HepG2 (cell line): Measurements from ENCODE around the gene SKP2. TPM values are rescaled to one million over a fixed set of nuclear protein-coding genes. Genes with fewer than 3 reads are reported as not detected.

Source experiments
- AGO2 ChIP-seq: fragments of 200-400 bp; formaldehyde crosslinking; optimal IDR thresholded peaks from 2 replicates; pipeline ENCODE3; 2017; ENCODE audit warnings: mild to moderate bottlenecking, low read depth, low read length, moderate library complexity
- AHR ChIP-seq: IDR thresholded peaks from 2 replicates; pipeline ENCODE4 v1.6.1; 2018; ENCODE audit warnings: missing genetic modification reagents, missing compliant biosample characterization
- ETV5 ChIP-seq: IDR thresholded peaks from 2 replicates; pipeline ENCODE4 v1.6.1; 2018; ENCODE audit warnings: missing biosample characterization, missing genetic modification reagents, inconsistent platforms, borderline replicate concordance
- FOXK1 ChIP-seq: sonication (generic); formaldehyde crosslinking; IDR thresholded peaks from 2 replicates; pipeline ENCODE4 v1.4.0; 2020; ENCODE audit warnings: low read depth, missing genetic modification reagents, borderline replicate concordance
- GFI1 ChIP-seq: sonication (generic); formaldehyde crosslinking; IDR thresholded peaks from 2 replicates; pipeline ENCODE4 v1.5.0; 2020; ENCODE audit warnings: missing genetic modification reagents, mild to moderate bottlenecking, borderline replicate concordance
- HNF4G ChIP-seq, 2 experiments: sonication (generic) in 1 of 2; formaldehyde crosslinking in 1 of 2; IDR thresholded peaks; 2 replicates each; pipeline versions ENCODE4 v1.4.0 to v1.6.1; 2011 to 2020; ENCODE audit warnings: borderline replicate concordance in 2 of 2, low read depth in 2 of 2, mild to moderate bottlenecking in 2 of 2, low read length in 1 of 2, missing genetic modification reagents in 1 of 2, moderate library complexity in 1 of 2
- ISL2 ChIP-seq: sonication (generic); formaldehyde crosslinking; IDR thresholded peaks from 2 replicates; pipeline ENCODE4 v1.5.0; 2020; ENCODE audit warnings: missing genetic modification reagents
- JUND ChIP-seq: sonication (generic); formaldehyde crosslinking; IDR thresholded peaks from 2 replicates; pipeline ENCODE4 v1.8.0; 2022; ENCODE audit warnings: mild to moderate bottlenecking, missing genetic modification reagents
- MAX ChIP-seq: IDR thresholded peaks from 2 replicates; pipeline ENCODE4 v1.6.1; 2012; ENCODE audit warnings: inconsistent platforms
- MLXIP ChIP-seq: sonication (generic); formaldehyde crosslinking; IDR thresholded peaks from 2 replicates; pipeline ENCODE4 v1.9.0; 2021; ENCODE audit warnings: missing genetic modification reagents, borderline replicate concordance
- MYNN ChIP-seq: sonication (generic); formaldehyde crosslinking; IDR thresholded peaks from 2 replicates; pipeline ENCODE4 v1.4.0; 2020; ENCODE audit warnings: mild to moderate bottlenecking, low read depth, missing genetic modification reagents
- NFRKB ChIP-seq: fragments of 450-650 bp; IDR thresholded peaks from 2 replicates; pipeline ENCODE4 v1.6.1; 2017
- PPARG ChIP-seq: conservative IDR thresholded peaks from 2 replicates; pipeline ENCODE4 v1.6.1; 2016; ENCODE audit warnings: missing biosample characterization, missing genetic modification reagents
- RFXANK ChIP-seq: IDR thresholded peaks from 2 replicates; pipeline ENCODE4 v1.6.1; 2016
- SMYD3 ChIP-seq: sonication (generic); formaldehyde crosslinking; IDR thresholded peaks from 2 replicates; pipeline ENCODE4 v1.8.1; 2023; ENCODE audit warnings: mild to moderate bottlenecking, missing genetic modification reagents
- TCF7L2 ChIP-seq: IDR thresholded peaks from 2 replicates; pipeline ENCODE4 v1.6.1; 2011; ENCODE audit warnings: mild to moderate bottlenecking, low read depth, low read length, moderate library complexity
- TOPORS ChIP-seq: sonication (generic); formaldehyde crosslinking; IDR thresholded peaks from 2 replicates; pipeline ENCODE4 v1.8.0; 2023; ENCODE audit warnings: mild to moderate bottlenecking, missing genetic modification reagents
- YEATS2 ChIP-seq: sonication (generic); formaldehyde crosslinking; IDR thresholded peaks from 2 replicates; pipeline ENCODE4 v1.4.0; 2020; ENCODE audit warnings: missing genetic modification reagents, borderline replicate concordance
- ZNF20 ChIP-seq: sonication (generic); formaldehyde crosslinking; IDR thresholded peaks from 2 replicates; pipeline ENCODE4 v1.4.0; 2020; ENCODE audit warnings: mild to moderate bottlenecking, moderate library complexity, missing genetic modification reagents
- ZNF251 ChIP-seq: sonication (generic); formaldehyde crosslinking; IDR thresholded peaks from 2 replicates; pipeline ENCODE4 v1.9.0; 2021; ENCODE audit warnings: mild to moderate bottlenecking, missing genetic modification reagents
- ZNF263 ChIP-seq: sonication (generic); formaldehyde crosslinking; IDR thresholded peaks from 2 replicates; pipeline ENCODE4 v1.4.0; 2020; ENCODE audit warnings: missing genetic modification reagents
- ZNF530 ChIP-seq: sonication (generic); formaldehyde crosslinking; IDR thresholded peaks from 2 replicates; pipeline ENCODE4 v1.5.0; 2020; ENCODE audit warnings: low read depth, mild to moderate bottlenecking, missing genetic modification reagents
- ZNF577 ChIP-seq: sonication (generic); formaldehyde crosslinking; IDR thresholded peaks from 2 replicates; pipeline ENCODE4 v1.4.0; 2020; ENCODE audit warnings: mild to moderate bottlenecking, low read depth, missing genetic modification reagents, borderline replicate concordance
- ZNF598 ChIP-seq: sonication (generic); formaldehyde crosslinking; IDR thresholded peaks from 2 replicates; pipeline ENCODE4 v1.5.1; 2020; ENCODE audit warnings: mild to moderate bottlenecking, missing genetic modification reagents, borderline replicate concordance
- ZNF720 ChIP-seq: sonication (generic); formaldehyde crosslinking; IDR thresholded peaks from 2 replicates; pipeline ENCODE4 v1.4.0; 2020; ENCODE audit warnings: missing genetic modification reagents
- ZNF75D ChIP-seq: sonication (generic); formaldehyde crosslinking; IDR thresholded peaks from 2 replicates; pipeline ENCODE4 v1.8.1; 2023; ENCODE audit warnings: missing genetic modification reagents, mild to moderate bottlenecking, borderline replicate concordance
- ZNF784 ChIP-seq: sonication (generic); formaldehyde crosslinking; IDR thresholded peaks from 2 replicates; pipeline ENCODE4 v1.5.1; 2020; ENCODE audit warnings: missing genetic modification reagents, mild to moderate bottlenecking, borderline replicate concordance
- ZSCAN22 ChIP-seq: sonication (generic); formaldehyde crosslinking; IDR thresholded peaks from 2 replicates; pipeline ENCODE4 v1.4.0; 2020; ENCODE audit warnings: mild to moderate bottlenecking, missing genetic modification reagents
- ZSCAN31 ChIP-seq: sonication (generic); formaldehyde crosslinking; IDR thresholded peaks from 2 replicates; pipeline ENCODE4 v1.5.0; 2020; ENCODE audit warnings: low read depth, mild to moderate bottlenecking, missing genetic modification reagents
- polyA plus RNA-seq, 8 experiments: library from polyadenylated mRNA; depleted of rRNA in 3 of 8; stranded (reverse) in 7 of 8; unstranded in 1 of 8; fragments of >200 nt; fragmentation: Illumina TruSeq in 4 of 8; extraction: Trizol in 4 of 8; gene quantifications; 2 replicates each; pipeline versions ENCODE4 v1.2.1 to v1.2.3, GENCODE V29; 2011 to 2016; ENCODE audit warnings: low read depth in 4 of 8, missing spikeins in 1 of 8, mixed read lengths in 1 of 8; ENCODE audit not compliant: insufficient read depth in 1 of 8
- total RNA-seq, 5 experiments: library from RNA; depleted of rRNA; stranded (reverse); fragments of >200 nt; fragmentation: Illumina TruSeq; extraction: Trizol; gene quantifications; 2 replicates each; pipeline ENCODE4 v1.2.3, GENCODE V29; 2016; ENCODE audit warnings: low read depth in 1 of 5

The SKP2 gene
- total and polyA plus RNA-seq, 2 of the 13 experiments (the other 11 are each of a cell fraction or from before 2014, with no cell fraction given) = 29.6 to 84.1 TPM

- no peak for TF ChIP-seq ZNF75D (CRISPR knock-in tag)
- TF ChIP-seq ZNF251 = no peak
- TF ChIP-seq TOPORS (CRISPR knock-in tag) = no peak
- TF ChIP-seq MLXIP = no peak
- TF ChIP-seq SMYD3 = no peak
- no peak for TF ChIP-seq ZSCAN22 (CRISPR knock-in tag)
- TF ChIP-seq RFXANK (CRISPR knock-in tag) = no peak
- no peak for TF ChIP-seq HNF4G (IDR thresholded peaks at IDR 0.05; ENCODE audit: borderline replicate concordance, low read depth, low read length)
- TF ChIP-seq HNF4G (CRISPR knock-in tag; IDR thresholded peaks at IDR 0.05; ENCODE audit: borderline replicate concordance, low read depth) = no peak
- peak; percentile 62; the same call in 1 of the 2 replicates for TF ChIP-seq FOXK1
- no peak for TF ChIP-seq ZNF530 (CRISPR knock-in tag)
- TF ChIP-seq ZSCAN31 (CRISPR knock-in tag) = no peak
- TF ChIP-seq JUND (CRISPR knock-in tag) = no peak
- TF ChIP-seq YEATS2 (CRISPR knock-in tag) = peak; percentile 20; the same call in 1 of the 2 replicates
- no peak for TF ChIP-seq ZNF720 (CRISPR knock-in tag)
- no peak for TF ChIP-seq NFRKB
- TF ChIP-seq ISL2 (CRISPR knock-in tag) = peak; percentile 26; the same call in 1 of the 2 replicates
- peak; percentile 68 for TF ChIP-seq MAX
- TF ChIP-seq TCF7L2 = no peak
- TF ChIP-seq ZNF598 (CRISPR knock-in tag) = peak; percentile 9; the same call in 1 of the 2 replicates
- TF ChIP-seq ZNF577 (CRISPR knock-in tag) = no peak
- no peak for TF ChIP-seq ETV5 (CRISPR knock-in tag)
- TF ChIP-seq AHR (CRISPR knock-in tag) = no peak
- no peak for TF ChIP-seq PPARG (CRISPR knock-in tag)
- TF ChIP-seq GFI1 (CRISPR knock-in tag) = no peak
- no peak for TF ChIP-seq MYNN (CRISPR knock-in tag)
- no peak for TF ChIP-seq ZNF263 (CRISPR knock-in tag)
- TF ChIP-seq ZNF20 (CRISPR knock-in tag) = no peak
- TF ChIP-seq AGO2 = no peak
- no peak for TF ChIP-seq ZNF784 (CRISPR knock-in tag)
Measured at GRCh38 chr5:36150676-36151433, 1.1 kb upstream of the SKP2 start (continued).
